HepG2 (cell line): ENCODE measurements around the gene ZNF75A. TPM values are rescaled to one million over a fixed set of nuclear protein-coding genes. Genes with fewer than 3 reads are reported as not detected.

ENCODE experiments used
- ATF4 ChIP-seq, 2 experiments: fragments of 450-650 bp in 1 of 2; sonication (generic) in 1 of 2; formaldehyde crosslinking; IDR thresholded peaks; 2 replicates each; pipeline versions ENCODE4 v1.5.0 to v1.8.0; 2020 to 2022; ENCODE audit warnings: mild to moderate bottlenecking in 1 of 2, missing genetic modification reagents in 1 of 2
- FOXA1 ChIP-seq, 2 experiments: fragments of 450-650 bp in 1 of 2; sonication (generic) in 1 of 2; formaldehyde crosslinking in 1 of 2; IDR thresholded peaks; 2 replicates each; pipeline versions ENCODE4 v1.4.0 to v1.6.1; 2016 to 2020; ENCODE audit warnings: missing genetic modification reagents in 1 of 2
- GLMP ChIP-seq: sonication (generic); formaldehyde crosslinking; IDR thresholded peaks from 2 replicates; pipeline ENCODE4 v1.9.0; 2021; ENCODE audit warnings: missing genetic modification reagents, mild to moderate bottlenecking, borderline replicate concordance
- HOXA3 ChIP-seq: sonication (generic); formaldehyde crosslinking; IDR thresholded peaks from 2 replicates; pipeline ENCODE4 v1.5.0; 2020; ENCODE audit warnings: missing genetic modification reagents
- HOXA5 ChIP-seq: sonication (generic); formaldehyde crosslinking; IDR thresholded peaks from 2 replicates; pipeline ENCODE4 v1.4.0; 2020; ENCODE audit warnings: missing genetic modification reagents
- KDM4B ChIP-seq: sonication (generic); formaldehyde crosslinking; IDR thresholded peaks from 2 replicates; pipeline ENCODE4 v1.4.0; 2020; ENCODE audit warnings: missing genetic modification reagents
- MBD4 ChIP-seq: IDR thresholded peaks from 2 replicates; pipeline ENCODE4 v1.6.1; 2012; ENCODE audit warnings: low read length, inconsistent platforms, borderline replicate concordance
- MIXL1 ChIP-seq: IDR thresholded peaks from 2 replicates; pipeline ENCODE4 v1.6.1; 2016
- NR2F6 ChIP-seq, 2 experiments: IDR thresholded peaks; 2 replicates each; pipeline ENCODE4 v1.6.1; 2016; ENCODE audit warnings: antibody characterized with exemption in 1 of 2, mild to moderate bottlenecking in 1 of 2
- PHF21A ChIP-seq: sonication (generic); formaldehyde crosslinking; IDR thresholded peaks from 2 replicates; pipeline ENCODE4 v1.5.0; 2020; ENCODE audit warnings: mild to moderate bottlenecking, missing genetic modification reagents
- SIX4 ChIP-seq: sonication (generic); formaldehyde crosslinking; IDR thresholded peaks from 2 replicates; pipeline ENCODE4 v1.4.0; 2020; ENCODE audit warnings: missing genetic modification reagents
- TFAP4 ChIP-seq: sonication (generic); IDR thresholded peaks from 2 replicates; pipeline ENCODE4 v1.6.1; 2016; ENCODE audit warnings: low read depth, borderline replicate concordance
- TP53 ChIP-seq: sonication (generic); formaldehyde crosslinking; conservative IDR thresholded peaks from 2 replicates; pipeline ENCODE4 v1.4.0; 2020; ENCODE audit warnings: missing genetic modification reagents
- ZBTB4 ChIP-seq: sonication (generic); formaldehyde crosslinking; IDR thresholded peaks from 2 replicates; pipeline ENCODE4 v1.4.0; 2020; ENCODE audit warnings: missing genetic modification reagents, mild to moderate bottlenecking, borderline replicate concordance
- ZNF121 ChIP-seq: sonication (generic); formaldehyde crosslinking; IDR thresholded peaks from 2 replicates; pipeline ENCODE4 v1.5.0; 2020; ENCODE audit warnings: mild to moderate bottlenecking, missing genetic modification reagents
- ZNF275 ChIP-seq: sonication (generic); formaldehyde crosslinking; IDR thresholded peaks from 2 replicates; pipeline ENCODE4 v1.8.0; 2022; ENCODE audit warnings: missing genetic modification reagents, mild to moderate bottlenecking, inconsistent platforms, borderline replicate concordance
- ZNF660 ChIP-seq: sonication (generic); formaldehyde crosslinking; IDR thresholded peaks from 2 replicates; pipeline ENCODE4 v1.5.1; 2020; ENCODE audit warnings: mild to moderate bottlenecking, low read depth, missing genetic modification reagents, borderline replicate concordance
- ZSCAN25 ChIP-seq: sonication (generic); formaldehyde crosslinking; IDR thresholded peaks from 2 replicates; pipeline ENCODE4 v1.8.0; 2022; ENCODE audit warnings: mild to moderate bottlenecking, missing genetic modification reagents
- polyA plus RNA-seq, 8 experiments: library from polyadenylated mRNA; depleted of rRNA in 3 of 8; stranded (reverse) in 7 of 8; unstranded in 1 of 8; fragments of >200 nt; fragmentation: Illumina TruSeq in 4 of 8; extraction: Trizol in 4 of 8; gene quantifications; 2 replicates each; pipeline versions ENCODE4 v1.2.1 to v1.2.3, GENCODE V29; 2011 to 2016; ENCODE audit warnings: low read depth in 4 of 8, missing spikeins in 1 of 8, mixed read lengths in 1 of 8; ENCODE audit not compliant: insufficient read depth in 1 of 8
- total RNA-seq, 5 experiments: library from RNA; depleted of rRNA; stranded (reverse); fragments of >200 nt; fragmentation: Illumina TruSeq; extraction: Trizol; gene quantifications; 2 replicates each; pipeline ENCODE4 v1.2.3, GENCODE V29; 2016; ENCODE audit warnings: low read depth in 1 of 5

The ZNF75A gene
- total and polyA plus RNA-seq, 2 of the 13 experiments (the other 11 are each of a cell fraction or from before 2014, with no cell fraction given) = 1.4 to 2.1 TPM

GRCh38 chr16:3364774-3365427 is 59.6 kb downstream of the ZNF75A start (continued):
- TF ChIP-seq ZBTB4 (CRISPR knock-in tag) = no peak
- no peak for TF ChIP-seq ZNF660 (CRISPR knock-in tag)
- TF ChIP-seq MIXL1 (CRISPR knock-in tag) = peak; percentile 59; the same call in 1 of the 2 replicates
- peak; percentile 10; the same call in 1 of the 2 replicates for TF ChIP-seq PHF21A (CRISPR knock-in tag)
- no peak for TF ChIP-seq ZSCAN25 (CRISPR knock-in tag)
- peak; percentile 81 for TF ChIP-seq HOXA3 (CRISPR knock-in tag)
- no peak for TF ChIP-seq MBD4
- TF ChIP-seq ATF4 (CRISPR knock-in tag; IDR thresholded peaks at IDR 0.05) = peak in 1 of 2 experiments; percentile 60; a peak in 1 of 4 replicates
- no peak for TF ChIP-seq SIX4 (CRISPR knock-in tag)
- no peak for TF ChIP-seq NR2F6 (IDR thresholded peaks at IDR 0.05)
- TF ChIP-seq NR2F6 (CRISPR knock-in tag; IDR thresholded peaks at IDR 0.05) = no peak
- no peak for TF ChIP-seq HOXA5 (CRISPR knock-in tag)
- no peak for TF ChIP-seq KDM4B (CRISPR knock-in tag)
- TF ChIP-seq TFAP4 = no peak
- no peak for TF ChIP-seq GLMP (CRISPR knock-in tag)
- no peak for TF ChIP-seq ZNF275 (CRISPR knock-in tag)
- TF ChIP-seq FOXA1 (IDR thresholded peaks at IDR 0.05) = no peak
- TF ChIP-seq FOXA1 (CRISPR knock-in tag; IDR thresholded peaks at IDR 0.05) = no peak
- TF ChIP-seq ZNF121 (CRISPR knock-in tag) = no peak
- TF ChIP-seq TP53 (CRISPR knock-in tag) = no peak
